Fibroblast of skin of scalp (primary cell): Measurements from ENCODE around the gene LYPLA2.
"Not testable (repeated sequence)": the region's sequence is repeated elsewhere in the genome, so short reads cannot be mapped to it uniquely, and the experiment has no call there.

Experiments
- DNase-seq: peaks from one replicate; pipeline ENCODE4 v3.0.0-alpha.2; 2013

Gene LYPLA2

GRCh38 chr1:23801338-23801748 is 10.4 kb downstream of the LYPLA2 start:
- DNase-seq = no peak

GRCh38 chr1:23801876-23802275 is 10.9 kb downstream of the LYPLA2 start:
- DNase-seq = no peak

- not testable (repeated sequence) for DNase-seq
These were observed 11.9 kb downstream of the LYPLA2 start for GRCh38 chr1:23802809-23803342.

- no peak for DNase-seq
These were observed 12.7 kb downstream of the LYPLA2 start for GRCh38 chr1:23803674-23804073.

- DNase-seq = no peak
These were observed 13.4 kb downstream of the LYPLA2 start for GRCh38 chr1:23804183-23804835.

GRCh38 chr1:23805025-23805424 is 14.1 kb downstream of the LYPLA2 start:
- no peak for DNase-seq

GRCh38 chr1:23806280-23806679 is 15.3 kb downstream of the LYPLA2 start:
- no peak for DNase-seq

- DNase-seq = no peak
These were observed 16.5 kb downstream of the LYPLA2 start for GRCh38 chr1:23807453-23807852.

GRCh38 chr1:23809751-23810171 is 18.8 kb downstream of the LYPLA2 start:
- peak; percentile 67 for DNase-seq

GRCh38 chr1:23810818-23811540 is 20.0 kb downstream of the LYPLA2 start:
- no peak for DNase-seq

GRCh38 chr1:23814016-23814415 is 23.1 kb downstream of the LYPLA2 start:
- no peak for DNase-seq

GRCh38 chr1:23816361-23816760 is 25.4 kb downstream of the LYPLA2 start:
- DNase-seq = no peak

- DNase-seq = no peak
These were observed 26.0 kb downstream of the LYPLA2 start for GRCh38 chr1:23816906-23817305.

- DNase-seq = no peak
These were observed 26.7 kb downstream of the LYPLA2 start for GRCh38 chr1:23817633-23818032.

- no peak for DNase-seq
These were observed 32.8 kb downstream of the LYPLA2 start for GRCh38 chr1:23823767-23824166.

- DNase-seq = no peak
These were observed 33.7 kb downstream of the LYPLA2 start for GRCh38 chr1:23824711-23825075.

GRCh38 chr1:23825076-23825761 is 34.3 kb downstream of the LYPLA2 start, which contains the start of gene HMGCL:
HMGCL (minus strand) TSS chr1:23825429; CDS start chr1:23825415, 14 bp downstream.
- DNase-seq = peak; percentile 90

GRCh38 chr1:23825762-23826522 is 35.0 kb downstream of the LYPLA2 start:
- no peak for DNase-seq

GRCh38 chr1:23826590-23826989 is 35.6 kb downstream of the LYPLA2 start:
- not testable (repeated sequence) for DNase-seq

GRCh38 chr1:23827717-23828116 is 36.8 kb downstream of the LYPLA2 start:
- no peak for DNase-seq

- DNase-seq = not testable (repeated sequence)
These were observed 43.2 kb downstream of the LYPLA2 start for GRCh38 chr1:23834156-23834555.

GRCh38 chr1:23836037-23836436 is 45.1 kb downstream of the LYPLA2 start:
- DNase-seq = no peak

- no peak for DNase-seq
These were observed 47.0 kb downstream of the LYPLA2 start for GRCh38 chr1:23837908-23838307.
